A549 (cell line): ENCODE measurements around the gene OBSCN. TPM values are rescaled to one million over a fixed set of nuclear protein-coding genes. Genes with fewer than 3 reads are reported as not detected.

ENCODE experiments used
- ATAC-seq, 2 experiments: fragments of 200-7000 bp in 1 of 2; fragments of >200 bp in 1 of 2; cut with Nextera tagmentation in 1 of 2; cut with Tn5 transposase in 1 of 2; 3 replicates each; pipeline versions ENCODE4 v1.8.0 to v1.9.1; 2018 to 2020; ENCODE audit warnings: mild to moderate bottlenecking in 1 of 2, moderate library complexity in 1 of 2
- CTCF ChIA-PET: fragments of 300-600 bp; sonication (Branson Sonifier 250); formaldehyde crosslinking; extraction: SDS; loops from one replicate; lab custom pipeline; 2021; ENCODE audit warnings: antibody characterized with exemption, inconsistent platforms; lab: Yijun Ruan, JAX
- POLR2A ChIA-PET: fragments of 350-600 bp; formaldehyde crosslinking; extraction: SDS; loops from one replicate; lab custom pipeline; 2021; ENCODE audit warnings: antibody characterized with exemption, inconsistent platforms; lab: Yijun Ruan, JAX
- DNase-seq, 2 experiments: peaks; one replicate each; pipeline versions ENCODE4 v3.0.0 to v3.0.0-alpha.2; 2011 to 2016; ENCODE audit warnings: low read depth in 1 of 2, low spot score in 1 of 2
- FAIRE-seq: peaks from 2 replicates; lab custom pipeline; 2011; peaks lifted over from hg19 to GRCh38; lab: Jason Lieb, UNC
- H3K27ac ChIP-seq, 2 experiments: fragments of >200 bp; sonication (Bioruptor Twin); formaldehyde crosslinking; 3 replicates each; pipeline ENCODE4 v1.5.1; 2016 to 2017
- H3K4me1 ChIP-seq: fragments of >200 bp; sonication (Bioruptor Twin); formaldehyde crosslinking; 3 replicates; pipeline ENCODE4 v1.6.1; 2016
- H3K4me2 ChIP-seq: fragments of >200 bp; sonication (Bioruptor Twin); formaldehyde crosslinking; 3 replicates; pipeline ENCODE4 v1.6.1; 2016
- H3K4me3 ChIP-seq: fragments of >200 bp; sonication (Bioruptor Twin); formaldehyde crosslinking; 3 replicates; pipeline ENCODE4 v1.5.1; 2016
- H3K9me3 ChIP-seq: fragments of >200 bp; sonication (Bioruptor Twin); formaldehyde crosslinking; 3 replicates; pipeline ENCODE4 v1.6.1; 2016
- ATOH8 ChIP-seq: fragments of 250-450 bp; sonication (Bioruptor Pico); IDR thresholded peaks from 2 replicates; pipeline ENCODE4 v1.5.0; 2020; ENCODE audit warnings: low read depth, mild to moderate bottlenecking, moderate library complexity
- BCL3 ChIP-seq: fragments of >200 bp; sonication (Bioruptor Twin); formaldehyde crosslinking; IDR thresholded peaks from 3 replicates; pipeline ENCODE4 v1.6.1; 2016
- CBX8 ChIP-seq: fragments of 200-600 bp; sonication (generic); IDR thresholded peaks from 2 replicates; pipeline ENCODE4 v1.6.1; 2016
- CHD4 ChIP-seq: fragments of 200-600 bp; sonication (generic); IDR thresholded peaks from 2 replicates; pipeline ENCODE4 v1.6.1; 2016; ENCODE audit warnings: antibody characterized with exemption, mild to moderate bottlenecking, borderline replicate concordance
- EHMT2 ChIP-seq: fragments of 200-600 bp; sonication (generic); IDR thresholded peaks from 2 replicates; pipeline ENCODE4 v1.6.1; 2016; ENCODE audit warnings: antibody characterized with exemption, low read depth, mild to moderate bottlenecking, moderate library complexity
- ELK1 ChIP-seq: fragments of 150-350 bp; IDR thresholded peaks from 2 replicates; pipeline ENCODE4 v1.6.1; 2014; ENCODE audit warnings: low read depth, mild to moderate bottlenecking, low read length
- ESRRA ChIP-seq: fragments of 150-350 bp; IDR thresholded peaks from 2 replicates; pipeline ENCODE4 v1.6.1; 2014; ENCODE audit warnings: mild to moderate bottlenecking, low read length, borderline replicate concordance
- HES2 ChIP-seq: fragments of >200 bp; sonication (Bioruptor Twin); formaldehyde crosslinking; IDR thresholded peaks from 2 replicates; pipeline ENCODE4 v1.6.1; 2016
- HEYL ChIP-seq: fragments of 250-450 bp; sonication (Bioruptor Pico); IDR thresholded peaks from 2 replicates; pipeline ENCODE4 v1.8.0; 2021; ENCODE audit warnings: mild to moderate bottlenecking, moderate library complexity
- HMGXB4 ChIP-seq: fragments of 250-450 bp; sonication (Bioruptor Pico); IDR thresholded peaks from 2 replicates; pipeline ENCODE4 v1.5.0; 2021; ENCODE audit warnings: mild to moderate bottlenecking, moderate library complexity, borderline replicate concordance
- MAX ChIP-seq: IDR thresholded peaks from 2 replicates; pipeline ENCODE4 v1.6.1; 2012
- NPAS2 ChIP-seq: fragments of 250-450 bp; sonication (Bioruptor Pico); IDR thresholded peaks from 2 replicates; pipeline ENCODE4 v1.8.0; 2022; ENCODE audit warnings: mild to moderate bottlenecking, moderate library complexity, borderline replicate concordance
- POLR2AphosphoS2 ChIP-seq: conservative IDR thresholded peaks from 2 replicates; pipeline ENCODE4 v1.6.1; 2012; ENCODE audit warnings: low read length, improper control_type of control experiment, inconsistent platforms
- TFCP2L1 ChIP-seq: fragments of 250-450 bp; sonication (Bioruptor Pico); IDR thresholded peaks from 2 replicates; pipeline ENCODE4 v1.5.0; 2021; ENCODE audit warnings: mild to moderate bottlenecking
- ZFP36 ChIP-seq: fragments of 450-650 bp; IDR thresholded peaks from 2 replicates; pipeline ENCODE4 v1.6.1; 2014; ENCODE audit warnings: borderline replicate concordance; ENCODE audit not compliant: partially characterized antibody
- ZSCAN20 ChIP-seq: fragments of 250-450 bp; sonication (Bioruptor Pico); IDR thresholded peaks from 2 replicates; pipeline ENCODE4 v1.8.0; 2022; ENCODE audit warnings: mild to moderate bottlenecking, moderate library complexity
- WGBS: methylation state at CpG from one replicate; pipeline ENCODE4 v1.1.6; 2017; ENCODE audit errors: missing lambda C conversion rate; 5-methylcytosine and 5-hydroxymethylcytosine counted together
- polyA plus RNA-seq, 4 experiments: library from polyadenylated mRNA; depleted of rRNA in 3 of 4; stranded (reverse); fragments of >200 nt; fragmentation: RNase III in 1 of 4; extraction: RNeasy Plus Mini Kit Qiagen cat#74134 plus additional on column Dnase treatment in 1 of 4; gene quantifications; 2 replicates in 3 of 4; 3 replicates in 1 of 4; pipeline ENCODE4 v1.2.3, GENCODE V29; 2011 to 2017

Gene OBSCN
- polyA plus RNA-seq, 2 of the 4 experiments (the other 2 are of a cell fraction), result 3.1 to 6.8 TPM

GRCh38 chr1:228367798-228368791, 160.3 kb downstream of the OBSCN start:
- CTCF ChIA-PET, result no interaction called here
- DNase-seq, result no peak
- FAIRE-seq, result no peak
- WGBS, result 88% methylated on average over 7 of the region's 25 CpGs
- no peaks in the 10 kb centered on the region for H3K9me3 ChIP-seq
- TF ChIP-seq EHMT2 (no peak), CHD4 (no peak), POLR2AphosphoS2 (no peak), ATOH8 (no peak), CBX8 (no peak), HMGXB4 (no peak)
- no peak for ATAC-seq
- H3K27ac ChIP-seq, result no peak overlapping the region
- no peaks in the 10 kb centered on the region for H3K4me1 ChIP-seq
- no peak overlapping the region for H3K4me2 ChIP-seq
- no peak overlapping the region for H3K4me3 ChIP-seq
- POLR2A ChIA-PET, result no interaction called here

- H3K27ac ChIP-seq, result no peak overlapping the region
- DNase-seq (no peak), ATAC-seq (peak in 1 of 2 experiments; percentile 5; a peak in 2 of 6 replicates)
- no peak overlapping the region for H3K4me2 ChIP-seq
- H3K4me3 ChIP-seq, result no peak overlapping the region
- H3K4me1 ChIP-seq, result no peaks in the 10 kb centered on the region
- POLR2A ChIA-PET, result no interaction called here
- TF ChIP-seq ESRRA, result no peak
- no peak for TF ChIP-seq BCL3
- TF ChIP-seq MAX, result no peak
- TF ChIP-seq HES2, result no peak
- TF ChIP-seq ZSCAN20 (CRISPR knock-in tag), result no peak
- no peak for TF ChIP-seq ZFP36
- no peak for TF ChIP-seq ELK1
- TF ChIP-seq TFCP2L1 (CRISPR knock-in tag), result no peak
- TF ChIP-seq NPAS2, result no peak
- TF ChIP-seq HEYL, result no peak
- TF ChIP-seq, all 56 proteins: peak for 0
- no peaks in the 10 kb centered on the region for H3K9me3 ChIP-seq
- FAIRE-seq, result no peak
- WGBS, result 84% methylated on average over 12 of the region's 15 CpGs
- CTCF ChIA-PET, result no interaction called here
These were observed 161.2 kb downstream of the OBSCN start for GRCh38 chr1:228368801-228369607.
